Measurements from ENCODE around the gene GLI3.

GLI3 gene

DNA sequence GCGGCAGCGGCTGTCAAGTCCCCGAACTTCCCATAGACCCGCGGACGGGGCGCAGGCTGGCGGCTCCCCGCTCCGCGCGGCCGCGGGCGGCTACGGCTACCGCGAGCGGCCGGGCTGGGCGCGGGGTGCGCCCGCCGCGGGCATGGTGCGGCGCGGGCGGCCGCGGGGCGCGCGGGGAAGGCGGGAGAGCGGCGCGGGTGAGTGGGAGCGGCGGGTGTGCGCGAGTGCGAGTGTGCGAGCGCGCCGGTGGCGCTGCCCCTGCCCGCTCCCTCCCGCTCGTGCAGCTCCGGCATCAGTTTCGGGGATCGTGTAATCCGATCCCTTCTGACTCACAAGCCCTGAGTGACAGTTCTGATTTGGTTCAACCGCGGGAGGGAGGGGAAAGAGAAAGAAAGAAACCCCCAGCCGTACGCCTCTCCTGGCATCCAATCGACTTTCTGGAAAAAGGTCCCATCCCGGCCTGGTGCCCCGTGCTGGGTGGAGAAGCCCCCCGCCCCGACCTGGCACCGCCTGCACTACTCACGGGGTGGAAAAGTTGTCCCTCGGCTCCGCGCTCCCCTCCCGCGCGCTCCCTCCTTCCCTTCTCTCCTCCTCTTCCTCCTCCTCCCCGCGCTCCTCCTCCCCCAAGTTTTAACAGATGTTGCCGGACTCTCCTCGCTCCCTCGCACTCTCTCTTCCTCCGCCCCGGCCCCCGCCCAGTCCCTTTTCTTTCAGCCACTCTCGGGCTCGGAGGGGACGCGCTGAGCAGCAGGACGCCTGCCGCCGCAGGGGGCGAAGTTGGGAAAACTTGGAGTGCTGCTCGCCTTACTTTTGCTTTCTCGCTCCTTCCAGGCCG lies at the start of gene GLI3:
GLI3 (minus strand) TSS at position 234 of the 835 bp plus-strand sequence. CDS start 13,956 bp downstream, outside the sequence.
- DNase-seq (ENCODE audit: low read depth in 2 of 2, low spot score in 1 of 2) = no peak

GRCh38 chr7:42285383-42285824 lies 48.4 kb upstream of the GLI3 start:
- no peak for DNase-seq (ENCODE audit: low read depth in 2 of 2, low spot score in 1 of 2)

DNA sequence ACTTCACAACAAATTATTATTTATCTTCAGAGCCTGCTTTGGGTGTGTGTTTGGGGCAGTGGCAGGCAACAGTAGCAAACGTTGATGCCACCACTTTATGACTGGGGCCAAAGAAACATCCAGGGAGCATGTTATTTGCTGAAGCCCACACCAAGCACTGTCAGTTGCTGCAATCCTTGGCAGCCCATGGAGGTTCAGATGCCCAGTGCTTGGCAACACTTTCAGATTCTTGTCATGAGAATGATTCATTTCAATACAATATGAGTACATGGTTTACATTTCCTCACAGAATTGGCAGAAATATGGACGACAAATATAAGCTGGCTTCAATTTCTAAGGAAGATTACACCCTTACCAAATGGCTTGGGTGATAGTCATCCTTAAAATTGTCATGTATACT lies 46.5 kb upstream of the GLI3 start:
- no peak for DNase-seq (ENCODE audit: low read depth in 2 of 2, low spot score in 1 of 2)

DNA sequence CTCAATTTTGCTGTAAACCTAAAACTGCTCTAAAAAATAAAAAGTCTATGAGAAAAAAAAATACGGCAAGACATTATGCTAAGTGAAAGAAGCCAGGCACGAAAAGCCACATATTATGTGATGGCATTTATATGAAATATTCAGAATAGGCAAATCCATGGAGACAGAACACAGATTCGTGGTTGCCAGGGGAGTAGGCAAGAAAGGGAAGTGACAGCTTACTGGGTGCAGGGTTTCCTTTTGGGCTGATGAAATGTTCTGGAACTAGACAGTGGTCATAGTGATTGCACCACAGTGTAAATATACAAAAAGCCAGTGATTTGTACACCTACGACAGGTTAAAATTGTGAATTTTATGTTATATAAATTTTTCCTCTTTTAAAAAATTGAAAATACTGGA lies 41.3 kb upstream of the GLI3 start:
- no peak for DNase-seq (ENCODE audit: low read depth in 2 of 2, low spot score in 1 of 2)

- DNase-seq (ENCODE audit: low read depth in 2 of 2, low spot score in 1 of 2) = no peak
Measured at GRCh38 chr7:42274053-42274452, 37.0 kb upstream of the GLI3 start.

DNA sequence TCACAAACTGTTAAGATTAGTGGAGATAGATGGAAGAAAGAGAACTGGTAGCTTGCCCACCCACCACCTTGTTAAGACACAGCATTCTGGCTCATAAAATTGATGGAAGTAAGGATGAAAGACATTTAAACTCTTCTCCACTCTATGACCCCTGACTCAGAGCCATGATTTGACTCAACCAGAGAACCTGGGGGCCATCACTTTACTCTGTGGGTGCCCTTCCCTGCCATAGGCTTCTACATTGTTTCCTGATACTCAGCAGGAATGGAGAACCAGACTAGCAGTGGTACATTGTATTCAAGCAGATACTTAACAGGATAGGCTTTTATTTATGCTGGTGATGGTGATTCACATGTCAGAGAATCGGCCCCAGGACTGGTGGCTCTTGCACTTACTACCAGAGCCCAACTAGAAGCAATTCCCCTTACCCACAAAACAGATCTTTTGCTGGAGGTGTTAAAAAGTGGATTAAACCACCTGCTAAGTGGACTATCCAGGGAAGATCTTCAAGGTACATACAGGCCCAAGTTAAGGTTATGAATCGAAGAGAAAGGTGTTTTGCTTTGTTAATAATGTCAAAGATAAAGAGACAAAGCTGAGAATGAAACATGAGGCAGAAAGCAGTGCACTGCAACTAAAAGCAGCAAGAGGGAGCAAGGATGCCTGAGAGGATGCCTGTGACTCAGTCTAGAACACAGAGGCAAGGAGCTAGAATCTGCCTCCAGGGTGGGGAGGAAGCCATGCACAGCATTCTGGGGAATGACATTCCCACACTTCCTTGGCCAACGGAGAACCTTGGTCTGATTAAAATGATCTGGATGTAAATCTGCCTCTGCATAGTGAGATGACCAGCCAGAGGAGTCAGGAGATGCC lies 36.0 kb upstream of the GLI3 start:
- no peak for DNase-seq (ENCODE audit: low read depth in 2 of 2, low spot score in 1 of 2)

DNA sequence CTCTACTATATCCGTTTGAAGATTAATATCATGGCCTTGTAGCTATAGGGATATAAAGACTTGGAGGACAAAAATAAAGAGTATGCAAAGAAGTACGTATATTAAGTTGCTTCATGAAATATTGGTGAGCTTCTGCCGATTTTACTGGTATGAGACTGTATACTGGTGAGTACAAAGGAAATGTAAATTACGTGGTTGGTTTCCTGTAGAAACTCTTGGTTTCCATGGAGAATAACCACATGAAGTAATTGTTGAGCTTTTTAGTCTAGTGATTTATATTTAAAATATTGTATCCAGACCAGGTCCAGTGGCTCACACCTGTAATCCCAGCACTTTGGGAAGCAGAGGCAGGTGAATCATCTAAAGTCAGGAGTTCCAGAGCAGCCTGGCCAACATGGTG lies 32.2 kb upstream of the GLI3 start:
- no peak for DNase-seq (ENCODE audit: low read depth in 2 of 2, low spot score in 1 of 2)

DNA sequence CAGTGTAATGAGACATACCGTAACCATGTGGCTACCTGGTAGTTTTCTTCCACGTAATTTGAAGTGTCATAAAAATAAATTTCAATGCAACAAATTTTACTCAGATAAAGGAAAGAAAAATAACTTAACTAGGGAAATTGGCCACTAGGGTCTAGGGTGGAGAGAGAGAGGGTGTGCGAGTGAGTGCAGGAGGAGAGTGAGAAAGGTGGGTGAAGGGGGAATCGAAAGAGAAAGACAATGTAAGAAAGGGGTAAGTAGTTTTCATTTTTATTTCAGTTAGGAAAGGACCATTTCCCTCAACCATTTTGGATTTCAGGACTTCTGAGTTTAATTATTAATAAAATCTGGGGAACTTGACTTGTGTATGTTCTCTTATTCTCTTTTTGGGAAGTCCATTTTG lies 27.7 kb upstream of the GLI3 start:
- DNase-seq (ENCODE audit: low read depth in 2 of 2, low spot score in 1 of 2) = no peak

GRCh38 chr7:42263971-42264370 lies 27.0 kb upstream of the GLI3 start:
- no peak for DNase-seq (ENCODE audit: low read depth in 2 of 2, low spot score in 1 of 2)

- no peak for DNase-seq (ENCODE audit: low read depth in 2 of 2, low spot score in 1 of 2)
Measured at GRCh38 chr7:42262964-42263363, 26.0 kb upstream of the GLI3 start.

- DNase-seq (ENCODE audit: low read depth in 2 of 2, low spot score in 1 of 2) = no peak
Measured at GRCh38 chr7:42254217-42254616, 17.2 kb upstream of the GLI3 start.

GRCh38 chr7:42253316-42253715 lies 16.3 kb upstream of the GLI3 start:
- no peak for DNase-seq (ENCODE audit: low read depth in 2 of 2, low spot score in 1 of 2)

DNA sequence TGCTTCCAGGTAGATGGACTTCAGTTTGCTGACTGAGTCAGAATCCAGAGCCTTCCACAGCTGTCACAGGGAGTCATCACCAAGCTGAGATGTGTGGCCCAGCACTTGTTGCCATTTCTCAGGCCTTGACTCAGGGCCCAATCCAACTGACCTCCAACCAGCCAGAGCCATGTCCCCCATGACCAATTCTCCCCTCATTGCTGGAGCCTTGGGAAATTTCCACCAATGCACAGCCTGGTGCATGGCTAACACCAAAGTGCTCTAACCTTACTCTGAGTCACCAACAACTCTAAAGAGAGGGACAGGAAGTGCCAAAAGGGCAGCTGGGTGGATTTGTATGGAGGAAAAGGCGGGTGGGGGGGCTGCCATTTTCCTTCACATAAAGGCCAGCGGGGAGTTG lies 13.4 kb upstream of the GLI3 start:
- no peak for DNase-seq (ENCODE audit: low read depth in 2 of 2, low spot score in 1 of 2)

DNA sequence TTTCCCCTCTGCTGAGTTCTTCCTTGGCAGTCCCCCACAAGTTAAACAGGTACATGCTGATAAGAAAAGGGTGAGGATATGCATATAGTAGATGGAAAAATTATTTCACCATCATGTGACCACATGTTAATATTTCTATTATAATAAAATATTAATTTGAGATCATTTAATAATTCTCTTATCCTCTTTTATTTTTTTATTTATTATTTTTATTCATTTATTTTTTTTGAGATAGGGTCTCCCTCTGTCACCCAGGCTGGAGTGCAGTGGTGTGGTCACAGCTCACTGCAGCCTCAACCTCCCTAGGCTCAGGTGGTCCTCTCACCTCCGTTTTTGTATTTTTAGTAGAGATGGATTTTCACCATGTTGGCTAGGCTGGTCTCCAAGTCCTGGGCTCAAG lies 11.6 kb upstream of the GLI3 start:
- DNase-seq (ENCODE audit: low read depth in 2 of 2, low spot score in 1 of 2) = no peak

DNA sequence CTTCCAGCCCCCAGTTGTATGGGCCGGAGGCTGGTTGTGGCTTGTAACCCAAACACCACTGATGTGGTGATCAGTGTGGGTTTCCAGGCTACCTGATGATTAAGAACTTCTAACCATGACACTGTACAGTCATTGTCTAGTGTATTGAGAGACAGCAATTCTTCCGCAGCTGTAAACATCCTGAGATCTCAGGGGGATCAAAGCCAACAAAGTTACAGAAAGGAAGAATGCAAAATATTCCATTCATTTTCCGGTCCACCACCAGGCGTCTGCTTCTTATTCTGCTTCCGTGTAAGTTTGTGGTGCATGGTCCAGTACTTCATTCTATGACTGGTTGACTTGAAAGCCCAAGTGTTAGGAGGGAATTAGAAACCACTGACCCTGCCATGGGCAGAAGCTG lies 10.3 kb upstream of the GLI3 start:
- DNase-seq (ENCODE audit: low read depth in 2 of 2, low spot score in 1 of 2) = no peak

GRCh38 chr7:42244828-42245227 lies 7.8 kb upstream of the GLI3 start:
- DNase-seq (ENCODE audit: low read depth in 2 of 2, low spot score in 1 of 2) = no peak

- no peak for DNase-seq (ENCODE audit: low read depth in 2 of 2, low spot score in 1 of 2)
Measured at GRCh38 chr7:42242381-42242780, 5.4 kb upstream of the GLI3 start.

- no peak for DNase-seq (ENCODE audit: low read depth in 2 of 2, low spot score in 1 of 2)
Measured at GRCh38 chr7:42241424-42241823, 4.4 kb upstream of the GLI3 start.

GRCh38 chr7:42240416-42240815 lies 3.4 kb upstream of the GLI3 start:
- DNase-seq (ENCODE audit: low read depth in 2 of 2, low spot score in 1 of 2) = no peak

DNA sequence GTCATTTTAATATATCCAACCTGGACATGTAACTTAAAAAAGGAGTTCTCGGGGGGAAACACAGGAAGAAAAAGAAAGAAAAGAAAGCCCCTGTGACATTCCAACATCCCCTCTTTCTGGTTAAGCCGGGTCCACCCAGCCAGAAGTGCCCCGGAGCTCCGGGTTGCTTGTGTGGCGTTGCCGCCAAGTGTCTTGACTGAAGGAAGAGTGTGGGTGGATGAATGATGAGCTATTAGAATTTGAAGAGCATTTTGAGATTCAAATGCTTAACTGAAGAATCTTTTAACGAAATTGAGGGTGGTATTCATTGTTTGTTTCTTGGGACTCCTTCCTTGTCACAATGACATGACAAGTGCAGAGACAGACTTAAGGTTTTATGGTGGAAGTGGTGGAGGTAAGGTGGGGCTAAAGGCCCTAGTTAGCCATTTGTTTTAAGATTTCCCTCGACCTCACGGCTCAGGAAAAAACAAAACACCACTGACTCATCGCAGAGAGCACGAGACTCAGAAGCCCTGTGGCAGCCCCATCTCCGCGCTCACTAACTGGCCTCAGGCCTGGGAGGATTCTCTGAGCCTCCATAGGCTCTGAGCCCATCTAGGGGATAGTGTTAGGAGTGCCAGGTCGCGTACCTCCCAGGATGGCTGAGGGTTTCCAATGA lies 1.8 kb upstream of the GLI3 start:
- DNase-seq (ENCODE audit: low read depth in 2 of 2, low spot score in 1 of 2) = no peak

DNA sequence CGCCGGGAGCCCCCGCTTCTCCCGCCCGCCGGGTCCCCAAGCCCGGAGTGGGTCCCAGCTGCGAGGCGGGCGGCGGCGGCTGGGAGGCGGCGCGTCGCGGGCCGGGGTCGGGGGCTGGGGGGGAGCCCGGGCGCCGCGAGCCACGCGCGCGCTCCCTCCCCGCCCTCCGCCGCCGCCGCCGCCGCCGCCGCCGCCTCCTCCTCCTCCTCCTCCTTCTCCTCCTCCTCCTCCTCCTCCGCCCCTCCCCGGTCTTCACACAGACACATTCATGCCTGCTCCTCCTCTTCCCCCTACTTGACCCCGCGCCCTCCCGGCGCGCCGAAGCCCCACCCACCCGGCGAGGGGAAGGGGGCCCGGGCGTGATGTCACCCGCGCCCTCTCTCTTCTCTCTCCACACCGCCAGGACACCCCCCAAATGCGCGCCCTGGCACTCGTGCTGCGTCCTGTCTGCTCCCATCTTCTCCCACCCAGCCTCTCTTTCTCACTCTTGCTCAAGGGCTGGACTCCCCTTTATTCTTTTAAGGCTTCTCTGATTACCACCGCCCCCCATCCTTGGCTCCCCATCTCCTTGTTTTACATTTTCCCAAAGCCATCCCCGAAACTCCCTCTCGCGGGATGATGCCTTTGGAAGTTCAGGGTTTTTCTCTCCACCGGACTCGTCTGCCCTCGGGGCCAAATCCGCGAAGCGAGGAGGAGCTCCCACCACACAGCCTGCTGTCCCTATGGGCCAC lies 967 bp upstream of the GLI3 start:
- no peak for DNase-seq (ENCODE audit: low read depth in 2 of 2, low spot score in 1 of 2)
